ENCODE results near the gene MAD1L1.

MAD1L1 gene

DNA sequence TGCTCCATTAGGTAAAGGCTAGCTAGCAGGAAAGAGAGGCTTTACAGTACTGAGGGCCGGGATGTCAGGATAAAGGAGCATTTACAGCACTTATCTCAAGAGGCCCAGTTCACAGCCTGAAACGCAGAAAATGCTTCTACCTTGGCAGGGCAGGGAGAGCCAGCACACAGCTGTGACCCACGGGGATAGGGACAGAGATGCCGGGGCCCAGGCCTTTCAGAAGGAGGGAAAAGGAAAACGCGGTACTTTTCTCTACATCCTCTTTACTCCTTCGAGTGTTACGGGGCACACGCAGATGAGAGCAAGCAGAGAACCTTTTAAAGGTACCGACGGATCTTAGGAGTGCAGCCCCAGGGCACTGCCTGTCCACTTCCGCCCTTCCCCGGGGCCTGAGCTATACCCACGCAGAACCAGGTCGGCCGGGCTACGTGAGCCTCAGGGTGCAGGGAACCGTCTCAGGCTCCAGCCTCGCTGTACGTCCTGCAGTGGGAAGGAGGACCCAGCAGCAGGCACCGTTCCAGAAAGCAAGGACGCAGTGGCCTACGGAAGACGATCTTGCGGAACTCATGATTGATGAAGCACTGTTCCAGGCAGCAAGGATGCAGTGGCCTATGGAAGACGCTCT is 330.4 kb downstream of the MAD1L1 start:
- no peak for DNase-seq (ENCODE audit: low read depth in 1 of 2, low spot score in 1 of 2)

DNA sequence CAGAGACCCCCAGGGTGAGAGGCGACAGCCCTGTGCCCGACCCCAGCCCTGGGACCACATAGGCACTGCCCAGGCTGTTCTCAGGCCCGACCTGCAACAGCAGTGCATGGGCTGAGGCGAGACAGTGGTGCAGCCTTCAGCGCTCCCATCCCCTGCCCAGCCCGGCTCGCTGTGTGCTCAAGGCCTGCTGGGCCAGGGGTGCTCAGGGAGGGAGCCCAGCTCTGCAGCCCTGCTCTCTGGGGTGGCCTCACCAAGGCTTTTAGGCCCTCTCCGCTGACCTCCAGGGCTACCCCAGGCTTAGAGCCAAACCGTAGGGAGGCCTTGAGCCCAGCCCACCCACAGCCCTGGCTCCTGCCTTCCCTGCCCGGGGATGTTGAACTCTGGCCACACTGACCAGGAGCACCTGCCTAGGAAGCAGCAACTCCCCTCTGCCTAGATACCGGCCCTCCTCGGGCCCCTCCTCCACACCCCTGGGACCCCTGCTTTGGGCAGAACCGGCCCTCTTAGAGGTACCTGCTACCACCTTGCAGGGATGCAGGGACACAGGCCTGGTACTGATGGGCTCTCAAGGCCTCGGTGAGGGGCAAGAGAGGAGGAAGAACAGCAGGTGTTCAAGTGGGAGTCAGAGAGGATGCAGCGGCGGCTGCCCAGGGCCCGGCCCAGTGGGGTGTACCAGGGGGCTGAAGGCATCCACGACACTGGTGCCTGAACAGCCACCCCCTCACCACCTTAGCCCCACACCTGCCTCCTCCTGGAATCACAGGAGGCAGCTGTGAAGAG is 331.1 kb downstream of the MAD1L1 start:
- no peak for DNase-seq (ENCODE audit: low read depth in 1 of 2, low spot score in 1 of 2)

DNA sequence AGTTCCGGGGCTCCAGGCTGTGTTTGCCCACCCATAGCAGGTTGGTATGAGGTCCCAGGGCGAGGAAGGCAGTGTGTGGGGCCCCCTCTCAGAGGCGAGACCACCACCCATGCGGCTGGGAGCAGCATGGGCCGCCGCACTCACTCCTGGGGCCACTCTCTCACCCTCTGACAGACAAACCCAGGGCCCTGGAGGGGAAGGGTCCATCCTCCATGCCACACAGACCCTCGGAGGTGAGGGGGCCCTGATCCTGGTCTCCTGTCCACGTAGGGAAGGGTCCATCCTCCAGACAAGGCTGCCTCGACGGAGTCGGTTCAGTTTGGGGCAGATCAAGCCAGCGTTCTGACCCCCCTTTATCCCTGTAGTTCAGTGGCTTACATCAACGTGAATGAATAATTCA is 331.9 kb downstream of the MAD1L1 start:
- DNase-seq (ENCODE audit: low read depth in 1 of 2, low spot score in 1 of 2) = no peak

DNA sequence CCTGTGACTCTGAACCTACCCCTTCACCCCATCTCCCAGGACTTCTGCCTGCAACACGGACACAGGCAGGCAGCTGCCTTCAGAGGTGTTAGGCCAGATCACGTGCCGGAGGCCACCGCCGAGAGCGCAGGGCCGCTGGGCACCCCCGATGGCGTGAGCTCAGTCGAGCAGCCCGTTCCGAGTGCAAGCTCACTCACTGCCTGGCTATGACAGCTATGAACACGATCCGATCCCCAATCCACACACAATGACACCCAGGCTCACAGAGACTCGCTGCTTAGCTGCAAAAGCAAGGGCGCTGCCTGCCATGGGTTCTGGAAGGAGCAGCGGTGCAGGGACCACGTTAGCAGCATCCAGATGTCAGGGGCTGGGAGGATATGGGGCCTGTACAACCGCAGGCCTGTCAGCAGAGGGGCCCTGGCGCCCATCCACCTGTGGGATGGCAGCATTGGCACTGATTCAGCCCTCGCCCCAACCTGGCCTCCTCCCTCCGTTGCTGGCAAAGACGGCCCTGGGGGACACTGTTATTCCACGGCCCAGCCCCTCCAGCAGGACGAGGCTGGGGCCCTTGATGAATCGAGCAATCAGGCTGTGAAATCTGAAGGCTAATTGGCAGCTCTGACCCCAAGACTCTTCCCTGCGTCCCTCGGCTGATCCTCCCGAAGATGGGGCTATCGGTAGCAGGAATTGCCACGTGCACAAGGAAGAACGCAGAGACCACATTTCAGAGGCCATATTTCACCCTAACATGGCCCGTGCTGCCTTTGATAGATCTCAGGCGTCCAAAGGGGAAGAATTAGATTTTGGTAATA is 332.6 kb downstream of the MAD1L1 start:
- DNase-seq (ENCODE audit: low read depth in 1 of 2, low spot score in 1 of 2) = no peak

DNA sequence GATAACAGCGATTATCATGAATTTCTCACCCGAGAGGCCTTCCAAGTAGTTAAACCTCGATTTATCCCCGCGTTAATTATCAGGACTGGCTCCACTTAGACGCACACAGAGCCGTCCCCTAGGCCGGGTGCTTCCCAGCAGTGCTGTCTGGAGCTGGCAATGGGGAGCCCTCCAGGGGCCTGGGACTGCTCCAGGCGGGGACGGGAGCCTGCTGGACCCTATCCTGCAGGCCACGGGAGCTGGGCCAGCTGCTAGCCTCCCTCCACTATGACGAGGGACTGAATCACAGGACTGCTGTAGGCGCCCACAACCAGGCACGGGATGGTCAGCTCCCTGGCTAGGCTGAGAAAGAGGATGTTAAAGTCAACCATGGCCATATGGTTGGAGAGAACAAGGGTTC is 333.5 kb downstream of the MAD1L1 start:
- no peak for DNase-seq (ENCODE audit: low read depth in 1 of 2, low spot score in 1 of 2)

DNA sequence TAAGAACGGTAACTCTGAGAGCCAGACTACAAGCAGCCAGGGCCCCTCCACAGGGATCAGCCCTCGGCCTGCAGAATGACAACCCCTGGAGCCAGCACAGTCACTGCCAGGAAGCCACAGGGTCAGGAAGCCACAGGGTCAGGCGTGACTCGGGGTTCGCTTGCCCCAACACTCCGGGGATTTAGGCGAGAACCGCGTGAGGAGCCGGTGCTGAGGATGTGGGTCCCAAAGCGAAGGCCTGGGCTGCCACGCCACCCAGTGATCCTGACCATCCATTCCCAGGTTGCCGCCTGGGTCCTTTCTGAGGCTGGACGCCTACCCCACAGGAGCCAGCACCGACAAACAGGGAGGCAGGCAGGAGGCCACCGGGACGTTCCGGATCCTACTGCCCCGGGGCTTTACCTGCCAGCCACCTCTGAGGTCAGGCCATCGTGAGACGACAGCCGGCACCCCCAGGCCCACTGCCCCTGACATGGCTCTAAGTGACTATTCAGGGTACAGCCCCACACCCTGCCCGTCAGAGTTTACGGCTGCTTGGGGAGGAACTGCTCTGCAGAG is 334.0 kb downstream of the MAD1L1 start:
- DNase-seq (ENCODE audit: low read depth in 1 of 2, low spot score in 1 of 2) = no peak

DNA sequence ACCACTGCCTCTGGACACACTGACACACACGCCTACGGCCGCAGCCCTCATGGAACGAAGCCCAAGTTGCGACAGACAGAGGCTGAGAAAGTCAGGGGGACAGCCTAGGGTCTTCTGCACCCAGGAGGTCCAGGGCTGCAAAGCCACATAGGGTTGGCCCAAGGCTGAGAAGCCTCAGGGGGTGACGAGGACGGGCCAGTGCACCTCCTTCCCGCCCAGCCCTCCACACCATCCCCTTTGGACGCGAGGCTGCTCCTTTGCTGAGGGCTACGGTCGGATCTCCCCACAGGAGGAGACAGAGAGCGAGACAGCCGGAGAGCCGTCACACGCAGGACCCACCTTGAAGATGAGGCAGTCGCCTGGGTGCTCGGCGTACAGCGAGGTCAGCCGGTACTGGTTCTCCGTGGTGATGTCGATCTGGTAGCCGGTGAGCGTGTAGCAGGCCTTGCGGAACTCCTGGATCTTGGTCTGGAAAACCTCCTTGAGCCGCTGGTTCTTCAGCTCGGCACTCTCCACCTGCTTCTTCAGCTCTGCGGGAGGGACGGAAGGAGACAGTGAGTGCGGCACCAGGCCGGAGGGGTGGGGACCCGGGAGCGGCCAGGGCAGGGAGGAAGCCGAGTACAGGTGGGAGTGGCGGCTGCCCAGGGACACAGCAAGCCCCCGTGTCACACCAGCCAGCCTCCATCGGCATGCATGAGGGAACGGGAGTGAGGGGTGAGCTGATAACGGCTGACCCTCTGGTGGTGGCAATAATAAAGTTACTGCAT is 334.7 kb downstream of the MAD1L1 start:
- no peak for DNase-seq (ENCODE audit: low read depth in 1 of 2, low spot score in 1 of 2)

DNA sequence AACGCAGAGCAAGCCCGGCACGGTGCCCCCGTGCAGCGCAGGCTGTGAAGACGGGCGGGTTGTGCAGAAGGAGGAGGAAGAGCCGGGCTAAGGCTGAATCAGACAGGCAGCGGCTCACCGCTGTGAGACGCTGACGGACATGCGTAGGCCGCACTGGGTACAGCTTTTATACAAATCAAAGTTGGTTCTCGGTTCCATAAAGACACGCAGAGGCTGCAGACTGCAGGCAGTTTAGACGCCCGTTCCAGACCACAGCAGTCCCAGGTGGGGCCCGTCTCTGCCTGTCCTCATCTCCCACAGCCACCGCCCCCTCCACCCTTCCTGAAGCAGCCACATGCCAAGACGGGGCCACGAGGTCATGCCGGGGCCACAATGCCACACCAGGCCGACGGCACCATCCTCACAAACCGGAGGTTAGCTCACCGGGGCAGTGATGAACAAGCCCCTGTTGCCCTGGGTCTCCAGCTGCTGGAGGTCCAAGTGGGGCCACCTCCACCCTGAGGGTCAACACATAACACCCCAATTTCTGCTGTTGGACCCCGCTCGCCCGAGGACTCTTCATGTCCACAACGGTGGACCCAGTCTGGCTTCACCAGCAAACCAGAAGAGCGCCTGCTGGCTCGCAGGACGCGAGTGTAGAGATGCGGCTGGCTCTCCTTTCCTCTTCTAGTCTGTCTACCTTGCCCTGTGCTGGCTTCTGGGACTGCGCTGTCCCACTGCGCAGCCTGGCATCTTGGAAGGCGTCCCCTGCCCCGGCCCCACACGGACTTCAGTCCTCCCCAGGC is 335.5 kb downstream of the MAD1L1 start:
- DNase-seq (ENCODE audit: low read depth in 1 of 2, low spot score in 1 of 2) = no peak

DNA sequence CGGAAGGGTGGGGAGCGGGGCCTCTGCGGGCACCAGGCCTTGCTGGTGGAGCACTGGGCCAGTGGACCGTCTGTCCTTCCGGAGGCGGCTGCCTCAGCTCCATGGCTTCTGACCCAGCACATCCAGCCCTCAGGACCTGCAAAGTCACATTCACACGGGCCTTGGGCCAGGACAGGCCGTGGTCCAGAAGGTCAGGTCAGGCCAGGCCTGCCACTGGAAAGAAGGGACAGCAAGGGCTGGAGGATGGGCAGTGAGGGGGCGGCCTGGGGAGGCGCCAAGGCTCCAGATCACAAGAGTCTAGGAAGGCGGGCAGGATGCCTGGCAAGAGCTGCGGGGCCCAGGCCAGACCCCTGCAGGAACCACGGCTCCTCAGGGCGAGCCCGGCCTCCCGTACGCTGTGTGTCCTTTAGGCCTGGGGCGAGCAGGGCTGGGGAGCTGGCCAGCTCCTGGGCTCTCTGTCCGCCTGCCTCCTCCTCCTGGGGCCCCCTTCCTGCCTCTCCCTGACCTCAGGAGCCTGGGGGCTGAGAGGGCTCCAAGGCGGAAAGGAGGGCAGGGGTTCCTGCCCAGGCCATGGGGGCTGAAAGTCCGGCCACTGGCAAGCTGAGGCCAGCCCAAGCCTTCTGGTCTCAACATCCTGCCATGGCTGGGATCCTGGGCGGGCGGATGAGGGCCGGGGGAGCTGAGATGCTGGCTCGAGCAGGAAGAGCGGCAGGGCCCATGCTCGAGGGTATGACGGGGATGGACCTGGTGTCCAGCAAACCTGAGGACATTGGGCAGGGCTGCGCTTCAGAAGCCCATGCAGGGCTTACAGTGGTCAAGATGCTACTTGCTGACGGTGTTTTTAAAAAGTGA is 336.9 kb downstream of the MAD1L1 start:
- DNase-seq (ENCODE audit: low read depth in 1 of 2, low spot score in 1 of 2) = no peak

DNA sequence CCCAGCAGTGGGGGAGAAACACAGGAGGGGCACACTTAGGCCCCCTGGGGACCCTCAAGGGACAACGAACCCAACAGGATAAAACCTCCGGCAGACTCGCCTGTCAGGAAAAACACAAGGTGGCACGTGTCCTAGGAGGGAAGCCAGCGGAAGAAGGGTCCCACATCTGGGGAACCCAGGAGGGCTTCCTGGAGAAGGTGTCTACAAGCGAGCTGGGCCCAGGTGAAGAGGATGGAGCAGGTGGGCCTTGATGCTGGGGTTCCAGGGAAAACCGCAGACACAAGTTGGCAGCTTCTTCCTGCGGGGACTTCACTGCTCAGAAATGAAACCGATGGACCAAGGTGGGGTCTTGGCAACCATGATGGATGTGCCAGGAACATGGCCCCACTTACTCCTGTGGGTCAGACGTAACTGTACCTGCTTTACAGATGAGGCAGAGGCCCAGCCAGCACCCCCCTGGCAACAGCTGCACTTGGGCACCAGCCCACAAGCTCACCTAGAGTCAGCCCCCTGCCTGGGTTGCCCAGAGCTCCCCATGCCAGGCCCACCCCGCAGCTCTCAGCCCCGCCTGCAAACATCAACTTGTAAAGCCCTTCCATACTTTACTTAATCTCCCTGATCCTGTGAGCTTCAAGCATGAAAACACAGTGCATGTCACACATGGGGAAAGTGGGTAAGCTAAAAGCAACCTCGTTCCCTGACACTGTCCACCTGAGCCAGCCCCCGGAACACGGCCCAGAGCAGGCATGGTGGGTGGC is 337.7 kb downstream of the MAD1L1 start:
- DNase-seq (ENCODE audit: low read depth in 1 of 2, low spot score in 1 of 2) = no peak

DNA sequence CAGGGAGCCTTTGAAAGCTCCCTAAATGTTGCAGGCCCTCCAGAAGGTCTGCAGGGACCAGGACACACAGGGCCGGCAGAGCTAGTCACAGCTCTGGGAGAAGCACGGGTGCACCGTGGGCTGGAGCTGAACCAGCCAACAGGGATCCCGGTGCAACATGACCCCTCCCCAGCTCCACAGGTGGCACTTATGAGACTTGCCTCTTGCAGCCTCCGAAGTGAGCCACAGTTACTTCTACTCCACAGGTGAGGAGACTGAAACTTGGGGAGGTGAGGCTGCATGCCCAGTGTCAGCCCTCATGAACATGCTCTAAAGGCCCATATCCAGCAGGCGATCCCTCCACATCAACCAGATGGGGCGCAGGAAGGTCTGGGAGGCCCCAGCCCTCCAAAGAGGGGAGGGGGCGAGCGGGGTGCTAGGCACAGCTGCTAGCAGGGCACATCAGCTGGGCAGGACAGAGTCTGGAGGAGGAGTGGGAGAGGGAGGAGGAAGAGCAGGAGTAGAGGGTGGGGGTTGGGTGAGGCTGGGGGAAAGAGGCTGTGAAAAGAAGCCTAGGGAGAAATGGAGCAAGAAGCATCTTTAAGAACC is 338.3 kb downstream of the MAD1L1 start:
- no peak for DNase-seq (ENCODE audit: low read depth in 1 of 2, low spot score in 1 of 2)

DNA sequence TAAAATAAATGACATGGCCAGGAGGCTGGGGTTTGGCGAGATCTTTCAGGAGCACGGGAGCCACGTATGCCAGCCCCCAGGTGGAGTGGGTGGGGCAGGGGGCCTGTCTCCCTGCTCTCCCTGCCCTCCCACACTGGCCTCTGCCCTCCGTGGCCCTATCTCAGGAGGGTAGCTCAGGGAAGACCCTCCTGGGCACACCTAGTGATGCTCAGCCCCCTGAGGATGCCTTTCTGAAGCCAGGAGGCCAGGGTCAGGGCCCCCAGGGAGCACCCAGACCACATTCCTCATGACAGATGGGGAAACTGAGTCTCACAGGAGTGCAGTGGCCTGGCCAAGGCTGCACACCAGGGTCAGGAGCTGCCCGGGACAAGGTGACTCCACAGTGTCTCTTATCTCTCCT is 339.3 kb downstream of the MAD1L1 start:
- no peak for DNase-seq (ENCODE audit: low read depth in 1 of 2, low spot score in 1 of 2)

DNA sequence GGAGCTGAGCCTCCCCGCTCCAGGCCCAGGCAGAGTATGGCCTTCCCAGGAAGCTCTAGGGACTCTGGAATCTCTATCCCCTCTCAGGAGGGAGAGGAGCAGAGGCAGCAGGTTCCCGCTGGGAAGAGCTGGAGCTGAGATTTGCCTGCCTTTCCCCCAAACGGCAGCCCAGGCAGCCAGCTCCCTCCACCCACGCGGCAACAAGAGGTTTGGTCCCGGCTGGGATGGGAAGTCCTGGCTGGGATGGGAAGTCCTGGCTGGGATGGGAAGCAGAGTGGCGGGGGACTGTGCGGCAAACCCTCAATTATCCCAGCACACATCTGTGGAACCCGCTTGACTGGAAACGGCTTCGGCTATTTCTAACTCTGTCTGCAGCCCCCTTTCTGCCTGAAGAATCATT is 339.7 kb downstream of the MAD1L1 start:
- DNase-seq (ENCODE audit: low read depth in 1 of 2, low spot score in 1 of 2) = no peak

DNA sequence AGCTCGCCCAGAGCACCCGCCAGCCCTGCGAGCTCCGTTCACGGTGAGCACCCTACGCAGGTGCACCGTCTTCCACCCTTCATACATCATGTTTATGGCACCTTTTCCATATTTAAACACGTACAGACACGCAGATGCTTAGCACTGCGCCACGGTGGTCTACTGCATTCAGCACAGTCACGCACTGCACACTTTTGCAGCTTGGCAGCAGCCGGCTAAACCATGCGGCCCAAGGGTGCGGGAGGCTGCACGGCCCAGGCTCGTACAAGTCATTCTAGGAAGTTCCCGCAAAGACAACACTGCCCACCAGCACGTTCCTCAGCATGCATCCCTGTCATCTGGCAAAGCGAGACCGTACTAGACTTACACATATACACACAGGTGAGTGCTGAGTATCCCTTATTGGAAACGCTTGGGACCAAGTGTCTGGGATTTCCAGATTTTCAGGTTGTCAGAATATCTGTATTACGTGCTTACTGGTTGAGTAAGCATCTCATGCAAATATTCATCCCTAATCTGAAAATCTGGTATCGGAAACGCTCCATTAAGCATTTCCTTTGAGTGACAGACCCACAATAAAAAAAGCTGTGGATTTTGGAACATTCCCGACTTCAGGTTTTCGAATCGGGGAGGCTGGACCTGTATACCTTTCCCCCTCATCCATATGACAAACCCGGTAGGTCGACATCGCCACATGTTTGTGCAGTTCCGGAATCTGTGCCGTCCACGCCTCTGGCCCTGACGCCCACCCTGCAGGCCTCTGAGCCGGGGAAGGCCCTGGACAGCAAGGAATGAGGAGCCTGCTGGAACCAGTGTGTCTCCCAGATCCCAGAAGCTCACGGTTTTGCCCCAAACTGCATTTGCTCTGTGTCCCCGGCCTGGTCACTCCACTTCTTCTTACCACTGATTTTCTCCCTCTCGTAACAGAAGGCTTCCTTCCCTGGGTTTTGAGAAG is 340.5 kb downstream of the MAD1L1 start:
- no peak for DNase-seq (ENCODE audit: low read depth in 1 of 2, low spot score in 1 of 2)

DNA sequence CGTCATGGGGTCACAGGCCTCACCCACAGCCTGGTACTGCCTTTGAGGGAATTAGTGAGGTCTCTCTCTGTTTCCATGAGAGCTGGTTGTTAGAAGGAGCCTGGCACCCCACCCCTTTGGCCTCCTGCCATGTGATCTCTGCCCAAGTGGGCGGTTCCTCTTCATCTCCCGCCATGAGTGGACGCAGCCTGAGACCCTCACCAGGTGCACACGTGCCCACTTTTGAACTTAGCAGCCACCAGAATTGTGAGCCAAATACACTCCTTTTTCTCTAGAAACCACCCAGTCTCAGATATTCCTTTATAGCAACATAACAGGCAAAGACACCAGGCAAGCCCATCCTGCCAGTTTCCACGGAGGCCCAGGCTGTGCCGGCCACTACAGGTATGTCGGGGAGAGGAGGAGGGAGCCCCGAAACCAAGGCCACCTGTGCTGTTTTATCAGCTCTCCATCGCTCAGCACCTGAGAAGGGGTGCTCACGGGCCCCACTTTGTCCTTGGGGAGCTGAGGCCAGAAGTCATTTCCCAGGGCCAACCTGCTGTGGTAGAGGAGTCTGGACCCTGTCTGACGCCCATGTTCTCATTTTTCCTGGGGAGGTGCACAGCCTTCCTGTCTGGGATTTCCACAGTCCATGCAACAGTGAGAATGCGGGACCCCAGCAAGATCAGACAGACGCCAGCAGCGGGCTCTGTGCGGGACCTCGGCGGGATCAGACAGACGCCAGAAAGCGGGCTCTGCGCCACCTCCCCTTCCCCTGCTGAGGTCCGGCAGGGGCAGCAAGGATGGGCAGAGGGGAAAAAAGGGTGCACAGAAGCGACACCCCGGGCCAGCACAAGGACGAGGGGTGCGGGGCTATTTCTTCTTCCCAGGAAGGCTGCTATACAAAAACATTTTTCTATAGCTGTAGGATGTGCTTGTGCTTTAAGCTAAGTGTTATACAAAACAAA is 342.2 kb downstream of the MAD1L1 start:
- no peak for DNase-seq (ENCODE audit: low read depth in 1 of 2, low spot score in 1 of 2)

DNA sequence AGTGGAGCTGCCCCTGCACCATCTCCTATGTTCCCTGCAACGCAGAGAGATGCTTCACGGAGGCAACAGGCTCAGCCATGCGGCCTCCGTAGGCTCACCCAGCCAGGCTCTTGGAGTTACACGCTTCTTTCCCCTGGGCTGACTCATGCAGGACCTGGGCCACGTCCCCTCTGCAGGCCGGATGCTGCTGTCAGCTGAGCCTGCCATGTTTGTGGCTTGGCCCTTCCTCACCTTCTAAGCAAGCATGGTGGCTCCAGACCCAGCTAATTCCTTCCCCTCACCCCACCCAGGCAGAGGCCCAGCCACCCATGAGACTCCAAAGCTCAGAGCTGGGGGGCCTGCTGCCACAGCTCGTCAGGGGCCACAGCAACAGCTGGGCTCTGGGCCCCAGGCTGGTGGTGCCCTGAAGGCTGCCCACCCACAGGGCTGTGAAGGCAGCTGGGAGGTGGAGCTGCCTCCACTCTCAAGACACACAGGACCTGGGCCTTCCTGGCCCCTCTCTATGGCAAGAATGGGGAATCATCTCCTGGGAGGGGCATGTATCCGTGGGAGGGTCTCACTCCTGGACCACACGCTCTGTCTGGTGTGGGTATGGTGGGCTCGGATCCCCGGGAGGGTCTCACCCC is 343.1 kb downstream of the MAD1L1 start:
- no peak for DNase-seq (ENCODE audit: low read depth in 1 of 2, low spot score in 1 of 2)

All from activated T-helper 1 cell treated with anti-CD3 and anti-CD28 coated beads, Interleukin-2, amount 50 U/mL, for 16 hours (primary cell).